GM23338 (cell line): ENCODE measurements around the gene ZNF800. TPM values are rescaled to one million over a fixed set of nuclear protein-coding genes. Genes with fewer than 3 reads are reported as not detected.

ENCODE experiments used
- ATAC-seq: fragments of 200-7000 bp; cut with Tn5 transposase; 3 replicates; pipeline ENCODE4 v1.9.1; 2020
- DNase-seq: peaks from one replicate; pipeline ENCODE4 v3.0.0-alpha.2; 2015; ENCODE audit warnings: low spot score
- H2AFZ ChIP-seq: fragments of 200-600 bp; sonication (generic); 2 replicates; pipeline ENCODE4 v1.8.0; 2016; ENCODE audit warnings: antibody characterized with exemption, mild to moderate bottlenecking, moderate library complexity
- H3F3A ChIP-seq: fragments of 200-600 bp; sonication (generic); replicated peaks from 2 replicates; pipeline ENCODE4 v1.8.0; 2017; ENCODE audit warnings: antibody characterized with exemption, mixed run types, low read depth
- H3K27ac ChIP-seq: fragments of 200-600 bp; sonication (generic); 2 replicates; pipeline ENCODE4 v1.6.1; 2016; ENCODE audit warnings: low read depth
- H3K27me3 ChIP-seq: fragments of 200-600 bp; sonication (generic); 2 replicates; pipeline ENCODE4 v1.8.0; 2016; ENCODE audit warnings: mild to moderate bottlenecking, mixed run types, moderate library complexity; ENCODE audit not compliant: insufficient read depth
- H3K36me3 ChIP-seq: fragments of 200-600 bp; sonication (generic); 2 replicates; pipeline ENCODE4 v1.8.0; 2016; ENCODE audit warnings: mild to moderate bottlenecking; ENCODE audit not compliant: insufficient read depth
- H3K4me1 ChIP-seq: fragments of 200-600 bp; sonication (generic); 2 replicates; pipeline ENCODE4 v1.8.0; 2016; ENCODE audit warnings: mild to moderate bottlenecking, moderate library complexity; ENCODE audit not compliant: insufficient read depth
- H3K4me2 ChIP-seq: fragments of 200-600 bp; sonication (generic); 2 replicates; pipeline ENCODE4 v1.7.1; 2017; ENCODE audit warnings: mixed run types
- H3K4me3 ChIP-seq: fragments of 200-600 bp; sonication (generic); 2 replicates; pipeline ENCODE4 v1.6.1; 2016; ENCODE audit warnings: mixed run types
- H3K79me2 ChIP-seq: fragments of 200-600 bp; sonication (generic); replicated peaks from 2 replicates; pipeline ENCODE4 v1.8.0; 2017; ENCODE audit warnings: mild to moderate bottlenecking; ENCODE audit not compliant: insufficient read depth
- H3K9me2 ChIP-seq: fragments of 200-600 bp; sonication (generic); 2 replicates; pipeline ENCODE4 v1.8.0; 2017; ENCODE audit not compliant: insufficient read depth
- H4K20me1 ChIP-seq: fragments of 200-600 bp; sonication (generic); replicated peaks from 2 replicates; pipeline ENCODE4 v1.8.0; 2017; ENCODE audit warnings: mild to moderate bottlenecking; ENCODE audit not compliant: insufficient read depth
- H3K27ac Mint-ChIP-seq: 2 replicates; pipeline ENCODE4 v1.8.0; 2020; ENCODE audit warnings: inconsistent platforms, mild to moderate bottlenecking, moderate library complexity, mixed read lengths
- H3K27me3 Mint-ChIP-seq: 3 replicates; pipeline ENCODE4 v1.8.0; 2022; ENCODE audit warnings: low read depth, mild to moderate bottlenecking, moderate library complexity, mixed read lengths, inconsistent platforms; ENCODE audit not compliant: insufficient read depth, poor library complexity
- H3K36me3 Mint-ChIP-seq: 3 replicates; pipeline ENCODE4 v1.8.0; 2021; ENCODE audit warnings: low read depth, mild to moderate bottlenecking, inconsistent platforms, moderate library complexity, mixed read lengths
- H3K4me1 Mint-ChIP-seq: 3 replicates; pipeline ENCODE4 v1.8.0; 2020; ENCODE audit warnings: mild to moderate bottlenecking, inconsistent platforms, mixed read lengths
- H3K4me3 Mint-ChIP-seq: 3 replicates; pipeline ENCODE4 v1.8.0; 2021; ENCODE audit warnings: moderate library complexity, mild to moderate bottlenecking, inconsistent platforms, mixed read lengths
- H3K9me3 Mint-ChIP-seq: 3 replicates; pipeline ENCODE4 v1.8.0; 2020; ENCODE audit warnings: moderate library complexity, mild to moderate bottlenecking, inconsistent platforms, mixed read lengths
- EZH2 ChIP-seq: fragments of 200-600 bp; sonication (generic); IDR thresholded peaks from one replicate; pipeline ENCODE4 v1.8.0; 2017; ENCODE audit warnings: antibody characterized with exemption, mild to moderate bottlenecking, low read depth; ENCODE audit not compliant: unreplicated experiment
- EZH2phosphoT487 ChIP-seq: fragments of 200-600 bp; sonication (generic); IDR thresholded peaks from one replicate; pipeline ENCODE4 v1.8.1; 2018; ENCODE audit warnings: antibody characterized with exemption; ENCODE audit not compliant: unreplicated experiment
- POLR2AphosphoS5 ChIP-seq: IDR thresholded peaks from 2 replicates; pipeline ENCODE4 v1.6.1; 2016; ENCODE audit warnings: antibody characterized with exemption, low read depth
- ZNF114 ChIP-seq: fragments of 250-450 bp; sonication (Bioruptor Pico); IDR thresholded peaks from 2 replicates; pipeline ENCODE4 v1.5.0; 2020; ENCODE audit warnings: mild to moderate bottlenecking, moderate library complexity
- ZNF331 ChIP-seq: fragments of 250-450 bp; sonication (Bioruptor Pico); IDR thresholded peaks from 2 replicates; pipeline ENCODE4 v1.5.0; 2020; ENCODE audit warnings: low read depth, mild to moderate bottlenecking, moderate library complexity
- ZNF462 ChIP-seq: fragments of 250-450 bp; sonication (Bioruptor Pico); IDR thresholded peaks from 2 replicates; pipeline ENCODE4 v1.5.0; 2020; ENCODE audit warnings: mild to moderate bottlenecking, moderate library complexity
- polyA plus RNA-seq: library from polyadenylated mRNA; unstranded; fragments of >200 nt; fragmentation: Nextera tagmentation; extraction: Ambion mirVana; gene quantifications from 2 replicates; pipeline ENCODE4 v1.2.1, GENCODE V29; 2016
- total RNA-seq: library from RNA; depleted of rRNA; stranded (reverse); fragments of >200 nt; shearing (Covaris generic); gene quantifications from 2 replicates; pipeline ENCODE4 v1.2.3, GENCODE V29; 2014

Gene ZNF800
- total and polyA plus RNA-seq, 2 experiments from 2014 or later: 5.4 to 8.3 TPM

- TF ChIP-seq ZNF462 (CRISPR knock-in tag) (no peak), EZH2 (no peak)
Measured at GRCh38 chr7:127379642-127380041, 12.9 kb downstream of the ZNF800 start (continued).

DNA sequence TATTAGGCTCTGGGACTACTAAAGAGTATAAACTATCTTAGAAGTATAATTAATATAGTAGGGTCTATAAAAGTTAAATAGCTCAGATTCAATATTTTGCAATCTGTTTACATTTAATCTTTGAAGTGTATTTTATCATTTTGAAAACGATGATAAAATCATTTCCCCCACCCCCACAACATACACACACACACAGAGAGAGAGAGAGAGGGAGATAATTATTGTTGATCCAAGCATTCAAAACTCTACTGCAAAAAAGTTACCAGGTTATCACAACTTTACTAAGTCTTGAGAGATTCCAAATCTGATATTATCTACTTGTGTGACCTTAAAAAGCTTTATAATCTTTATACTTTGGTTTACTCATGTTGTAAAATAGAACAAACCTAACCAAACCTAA, 14.0 kb downstream of the ZNF800 start:
- H3K27ac ChIP-seq: no peak overlapping the region
- H3K27me3 ChIP-seq: no peaks in the 10 kb centered on the region
- H3K4me3 ChIP-seq: no peak overlapping the region
- H3K36me3 ChIP-seq: no peaks in the 10 kb centered on the region
- H3K79me2 ChIP-seq: no peaks in the 10 kb centered on the region; the same call in 1 of the 2 replicates
- no peak overlapping the region for H3K4me2 ChIP-seq
- no peaks in the 10 kb centered on the region; the same call in 2 of the 3 replicates for H3K36me3 Mint-ChIP-seq
- no peaks in the 10 kb centered on the region for H4K20me1 ChIP-seq
- no peaks in the 10 kb centered on the region for H3F3A ChIP-seq
- H3K4me1 ChIP-seq: peaks cover 2% of the 10 kb centered on the region; the same call in 1 of the 2 replicates
- H2AFZ ChIP-seq: no peak overlapping the region
- no peak overlapping the region for H3K4me3 Mint-ChIP-seq
- peaks cover 14% of the 10 kb centered on the region; the same call in 2 of the 3 replicates for H3K4me1 Mint-ChIP-seq
- H3K9me2 ChIP-seq: no peaks in the 10 kb centered on the region
- H3K27me3 Mint-ChIP-seq: peaks cover 2% of the 10 kb centered on the region
- ATAC-seq (no peak), DNase-seq (no peak)
- H3K27ac Mint-ChIP-seq: no peak overlapping the region
- no peaks in the 10 kb centered on the region for H3K9me3 Mint-ChIP-seq
- TF ChIP-seq EZH2phosphoT487 (no peak), ZNF331 (CRISPR knock-in tag) (no peak), POLR2AphosphoS5 (no peak), ZNF114 (no peak), ZNF462 (CRISPR knock-in tag) (no peak)
